Activated B cell treated with CpG ODN at 0.5 μM for 24 hours (primary cell): Measurements from ENCODE around the gene ARHGAP42. TPM values are rescaled to one million over a fixed set of nuclear protein-coding genes. Genes with fewer than 3 reads are reported as not detected.

Source experiments
- ATAC-seq: fragments of 200-7000 bp; cut with Tn5 transposase; one replicate; pipeline ENCODE4 v1.10.0; 2021; ENCODE audit warnings: low read depth, mild to moderate bottlenecking, moderate library complexity
- CTCF ChIA-PET: fragments of 350-600 bp; sonication (Branson Sonifier 250); formaldehyde crosslinking; loops from one replicate; lab custom pipeline; 2021; ENCODE audit warnings: antibody characterized with exemption; lab: Charles Lee
- POLR2A ChIA-PET: fragments of 350-600 bp; sonication (Branson Sonifier 250); formaldehyde crosslinking; loops from one replicate; lab custom pipeline; 2021; ENCODE audit warnings: antibody characterized with exemption; lab: Charles Lee
- DNase-seq: peaks from one replicate; pipeline ENCODE4 v3.0.0; 2022
- H3K27ac Mint-ChIP-seq: one replicate; pipeline ENCODE4 v1.8.0; 2020; ENCODE audit warnings: mixed read lengths
- H3K27me3 Mint-ChIP-seq: one replicate; pipeline ENCODE4 v1.8.0; 2021; ENCODE audit warnings: mixed read lengths
- H3K36me3 Mint-ChIP-seq: one replicate; pipeline ENCODE4 v1.8.0; 2021; ENCODE audit warnings: low read depth, mixed read lengths
- H3K4me1 Mint-ChIP-seq: one replicate; pipeline ENCODE4 v1.8.0; 2021; ENCODE audit warnings: mixed read lengths
- H3K4me3 Mint-ChIP-seq: one replicate; pipeline ENCODE4 v1.8.0; 2020; ENCODE audit warnings: mild to moderate bottlenecking, mixed read lengths
- H3K9me3 Mint-ChIP-seq: one replicate; pipeline ENCODE4 v1.8.0; 2020; ENCODE audit warnings: mixed read lengths
- intact Hi-C: fragments of 100-400 bp; cut with micrococcal nuclease; formaldehyde crosslinking; loops from one replicate; pipeline ENCODE4 v1.15.1; 2024
- total RNA-seq: library from RNA; stranded (reverse); gene quantifications from 2 replicates; pipeline ENCODE4 v1.2.3, GENCODE V29; 2022
- TF ChIP-seq, protein P1 (sequence below): fragments of 200-600 bp; IDR thresholded peaks from one replicate; pipeline ENCODE4 v1.8.0; 2022; ENCODE audit warnings: antibody characterized with exemption, mild to moderate bottlenecking

ARHGAP42 gene
- total RNA-seq, 1 donor from 2014 or later: 4.9 TPM

DNA sequence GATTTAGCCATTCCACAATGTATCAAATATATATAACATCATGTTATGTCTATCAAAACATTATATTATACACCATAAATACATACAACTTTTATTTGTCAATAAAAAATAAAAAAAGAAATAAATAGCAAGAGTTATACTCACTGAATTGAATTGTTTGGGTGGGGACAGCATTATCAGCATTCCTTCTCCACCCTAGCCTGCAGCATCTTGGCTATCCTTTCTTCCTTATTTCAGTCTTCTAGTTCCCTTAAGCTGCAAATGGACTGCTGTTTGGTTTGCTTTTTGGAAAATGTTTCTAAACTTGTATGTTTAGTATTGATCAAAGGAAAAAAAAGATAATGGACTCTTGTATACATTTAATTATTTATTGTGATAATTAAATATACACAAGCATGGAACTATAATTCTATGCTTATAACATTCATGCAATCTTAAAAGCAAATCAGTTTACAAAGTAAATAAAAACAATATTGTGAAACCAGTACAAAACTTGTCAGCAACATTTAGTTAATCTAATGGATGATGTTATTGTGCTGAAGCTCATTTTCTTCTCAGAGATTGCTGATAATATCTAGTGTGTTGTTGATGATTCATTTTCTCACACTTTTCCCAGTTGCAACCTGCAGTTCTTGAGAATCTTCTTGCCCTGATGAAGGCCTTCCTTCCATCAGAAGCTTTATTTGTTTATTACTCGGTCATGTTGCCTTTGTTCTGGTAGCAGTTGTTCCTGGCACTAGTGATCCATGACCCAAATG lies 5.0 kb downstream of the ARHGAP42 start:
- peaks cover 22% of the 10 kb centered on the region for H3K4me1 Mint-ChIP-seq
- intact Hi-C loops: no loop called here
- DNase-seq: no peak
- H3K36me3 Mint-ChIP-seq: peaks cover 4% of the 10 kb centered on the region
- no peaks in the 10 kb centered on the region for H3K27me3 Mint-ChIP-seq
- no peak overlapping the region for H3K4me3 Mint-ChIP-seq
- ATAC-seq: no peak
- TF ChIP-seq, protein P1, sequence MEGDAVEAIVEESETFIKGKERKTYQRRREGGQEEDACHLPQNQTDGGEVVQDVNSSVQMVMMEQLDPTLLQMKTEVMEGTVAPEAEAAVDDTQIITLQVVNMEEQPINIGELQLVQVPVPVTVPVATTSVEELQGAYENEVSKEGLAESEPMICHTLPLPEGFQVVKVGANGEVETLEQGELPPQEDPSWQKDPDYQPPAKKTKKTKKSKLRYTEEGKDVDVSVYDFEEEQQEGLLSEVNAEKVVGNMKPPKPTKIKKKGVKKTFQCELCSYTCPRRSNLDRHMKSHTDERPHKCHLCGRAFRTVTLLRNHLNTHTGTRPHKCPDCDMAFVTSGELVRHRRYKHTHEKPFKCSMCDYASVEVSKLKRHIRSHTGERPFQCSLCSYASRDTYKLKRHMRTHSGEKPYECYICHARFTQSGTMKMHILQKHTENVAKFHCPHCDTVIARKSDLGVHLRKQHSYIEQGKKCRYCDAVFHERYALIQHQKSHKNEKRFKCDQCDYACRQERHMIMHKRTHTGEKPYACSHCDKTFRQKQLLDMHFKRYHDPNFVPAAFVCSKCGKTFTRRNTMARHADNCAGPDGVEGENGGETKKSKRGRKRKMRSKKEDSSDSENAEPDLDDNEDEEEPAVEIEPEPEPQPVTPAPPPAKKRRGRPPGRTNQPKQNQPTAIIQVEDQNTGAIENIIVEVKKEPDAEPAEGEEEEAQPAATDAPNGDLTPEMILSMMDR: no peak
- POLR2A ChIA-PET: no interaction called here
- H3K27ac Mint-ChIP-seq: no peak overlapping the region
- CTCF ChIA-PET: no interaction called here
- no peaks in the 10 kb centered on the region for H3K9me3 Mint-ChIP-seq

DNA sequence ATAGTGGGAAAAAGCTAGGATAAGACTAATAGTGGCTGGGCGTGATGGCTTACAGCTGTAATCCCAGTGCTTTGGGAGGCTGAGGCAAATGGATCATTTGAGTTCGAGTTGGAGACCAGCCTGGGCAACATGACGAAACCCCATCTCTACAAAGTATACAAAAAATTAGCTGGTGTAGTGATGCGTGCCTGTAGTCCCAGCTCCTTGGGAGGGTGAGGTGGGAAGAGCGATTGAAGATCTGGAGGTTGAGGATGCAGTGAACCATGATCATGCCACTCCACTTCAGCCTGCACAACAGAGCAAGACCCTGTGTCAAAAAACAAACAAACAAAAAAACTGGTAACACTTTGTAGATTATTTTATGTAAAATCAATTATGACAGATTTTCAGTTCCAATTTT lies 8.8 kb downstream of the ARHGAP42 start:
- H3K4me1 Mint-ChIP-seq: peaks cover 1% of the 10 kb centered on the region
- intact Hi-C loops: no loop called here
- H3K27ac Mint-ChIP-seq: no peak overlapping the region
- ATAC-seq: no peak
- TF ChIP-seq, protein P1: no peak
- no peak for DNase-seq
- ChIA-PET POLR2A (no interaction called here), CTCF (no interaction called here)
- H3K36me3 Mint-ChIP-seq: no peaks in the 10 kb centered on the region
- no peaks in the 10 kb centered on the region for H3K27me3 Mint-ChIP-seq
- H3K9me3 Mint-ChIP-seq: no peaks in the 10 kb centered on the region
- no peak overlapping the region for H3K4me3 Mint-ChIP-seq

DNA sequence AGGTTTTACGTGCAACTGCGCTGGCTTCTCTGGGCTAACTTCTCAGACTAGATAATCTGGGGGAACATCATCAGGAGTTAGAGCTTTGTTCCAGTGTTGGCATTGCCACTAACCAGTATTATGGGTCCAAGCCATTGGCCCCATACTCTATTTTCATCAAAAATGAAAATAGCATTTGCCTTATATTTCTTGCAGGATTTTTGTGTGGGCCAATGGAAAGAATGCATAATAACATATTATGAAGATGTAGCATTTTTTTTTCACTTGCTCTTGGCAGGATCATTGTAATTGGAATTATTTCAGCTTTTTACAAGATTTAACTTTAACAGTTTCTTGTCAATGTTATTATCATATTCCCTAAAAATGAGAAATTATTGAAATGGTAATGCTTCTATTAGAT lies 16.1 kb downstream of the ARHGAP42 start:
- intact Hi-C loops: no loop called here
- ChIA-PET POLR2A (no interaction called here), CTCF (no interaction called here)
- TF ChIP-seq, protein P1: no peak
- DNase-seq: no peak
- H3K9me3 Mint-ChIP-seq: no peaks in the 10 kb centered on the region
- peaks cover 16% of the 10 kb centered on the region for H3K4me1 Mint-ChIP-seq
- no peaks in the 10 kb centered on the region for H3K27me3 Mint-ChIP-seq
- no peak overlapping the region for H3K4me3 Mint-ChIP-seq
- peaks cover 3% of the 10 kb centered on the region for H3K36me3 Mint-ChIP-seq
- H3K27ac Mint-ChIP-seq: no peak overlapping the region
- no peak for ATAC-seq

DNA sequence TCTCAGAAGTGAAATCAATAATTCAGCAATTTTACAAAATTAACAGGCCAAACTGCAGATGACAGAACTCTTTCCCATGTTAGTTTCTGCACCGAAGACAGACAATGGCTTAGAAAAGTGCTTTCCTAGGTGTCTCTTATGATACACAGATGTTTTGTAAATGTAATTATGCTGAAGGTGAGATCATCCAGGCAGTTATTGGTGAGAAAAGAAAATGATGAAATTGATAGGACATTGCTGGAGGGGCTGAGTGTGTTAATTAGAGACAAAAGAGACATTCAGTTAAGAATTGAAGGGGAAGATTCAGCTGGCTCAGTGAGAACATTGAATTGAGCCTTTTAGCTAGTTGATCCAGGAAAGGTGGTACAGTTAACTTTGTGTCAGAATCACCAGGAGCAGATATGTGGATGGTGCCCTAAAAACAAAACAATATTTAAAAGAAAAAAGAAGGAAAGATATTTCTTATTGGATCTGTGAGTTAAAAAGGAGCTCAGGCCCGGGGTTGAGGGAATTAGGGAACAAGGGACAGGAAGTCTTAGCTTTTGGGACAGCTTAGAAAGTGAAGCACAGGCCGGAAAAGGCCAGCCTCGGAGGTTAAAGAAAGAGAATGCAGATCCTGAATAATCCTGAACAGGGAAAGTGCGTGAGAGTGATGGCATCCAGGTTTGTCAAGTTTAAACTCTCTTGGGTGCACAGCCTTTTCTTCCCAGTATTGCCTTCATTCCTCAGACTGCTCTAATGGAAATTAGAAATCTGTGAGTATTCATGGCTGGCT lies 16.9 kb downstream of the ARHGAP42 start:
- intact Hi-C loops: no loop called here
- TF ChIP-seq, protein P1: no peak

DNA sequence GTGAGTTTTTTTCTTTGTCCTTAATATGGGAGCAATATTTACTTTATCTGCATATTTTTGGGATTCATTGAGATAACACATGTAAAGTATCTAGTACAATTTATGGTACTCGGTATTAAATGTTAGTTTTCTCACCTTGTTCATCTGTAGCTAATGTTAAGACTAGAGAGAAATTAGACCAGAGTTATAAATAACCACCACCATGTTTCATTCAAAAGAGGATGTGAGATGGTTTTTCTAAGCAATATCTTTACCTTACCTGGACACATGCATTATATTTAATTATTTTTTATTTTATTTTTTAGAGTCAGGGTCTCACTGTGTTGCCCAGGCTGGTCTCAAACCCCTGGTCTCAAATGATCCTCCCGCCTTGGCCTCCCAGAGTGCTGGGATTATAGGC lies 18.4 kb downstream of the ARHGAP42 start:
- intact Hi-C loops: no loop called here
- ChIA-PET POLR2A (no interaction called here), CTCF (interaction anchor here (1.2 kb wide), 1 partner anchor 18 kb away, joined by 3 read pairs; no protein-coding TSS in a partner anchor)
- DNase-seq (no peak), ATAC-seq (no peak)
- no peak overlapping the region for H3K27ac Mint-ChIP-seq
- no peak overlapping the region for H3K4me3 Mint-ChIP-seq
- peaks cover 23% of the 10 kb centered on the region for H3K4me1 Mint-ChIP-seq
- no peaks in the 10 kb centered on the region for H3K9me3 Mint-ChIP-seq
- H3K36me3 Mint-ChIP-seq: peaks cover 3% of the 10 kb centered on the region
- TF ChIP-seq, protein P1: no peak
- H3K27me3 Mint-ChIP-seq: no peaks in the 10 kb centered on the region

More for the DNA sequence above, 16.9 kb downstream of the ARHGAP42 start:
- Mint-ChIP-seq H3K27ac (no peak overlapping the region), H3K4me3 (no peak overlapping the region), H3K36me3 (peaks cover 3% of the 10 kb centered on the region), H3K9me3 (no peaks in the 10 kb centered on the region), H3K4me1 (peaks cover 16% of the 10 kb centered on the region), H3K27me3 (no peaks in the 10 kb centered on the region)
- ATAC-seq (no peak), DNase-seq (no peak)
- ChIA-PET CTCF (no interaction called here), POLR2A (no interaction called here)
